Loucy (cell line): ENCODE results near the gene CACNA1C.

ENCODE experiments used
- H2AFZ ChIP-seq: fragments of 200-600 bp; sonication (generic); 2 replicates; pipeline ENCODE4 v1.6.0; 2016; ENCODE audit warnings: antibody characterized with exemption, mild to moderate bottlenecking, low read length, moderate library complexity
- H3F3A ChIP-seq: fragments of 200-600 bp; 2 replicates; pipeline ENCODE4 v1.6.0; 2016; ENCODE audit warnings: antibody characterized with exemption, low read depth, mild to moderate bottlenecking
- H3K27me3 ChIP-seq: fragments of 200-600 bp; sonication (generic); 2 replicates; pipeline ENCODE4 v1.6.1; 2014; ENCODE audit warnings: low read length, mild to moderate bottlenecking; ENCODE audit not compliant: insufficient read depth, poor library complexity, severe bottlenecking
- H3K36me3 ChIP-seq: fragments of 200-600 bp; sonication (generic); 2 replicates; pipeline ENCODE4 v1.6.1; 2016; ENCODE audit warnings: low read length; ENCODE audit not compliant: insufficient read depth
- H3K4me1 ChIP-seq: fragments of 200-600 bp; sonication (generic); 2 replicates; pipeline ENCODE4 v1.5.1; 2014; ENCODE audit warnings: low read length, mild to moderate bottlenecking; ENCODE audit not compliant: insufficient read depth, poor library complexity, severe bottlenecking
- H3K4me2 ChIP-seq: fragments of 200-600 bp; sonication (generic); 2 replicates; pipeline ENCODE4 v1.6.0; 2014; ENCODE audit warnings: antibody characterized with exemption, low read length, low read depth, mild to moderate bottlenecking; ENCODE audit not compliant: poor library complexity, severe bottlenecking
- H3K4me3 ChIP-seq: fragments of 200-600 bp; sonication (generic); 2 replicates; pipeline ENCODE4 v1.5.1; 2014; ENCODE audit warnings: low read length, mild to moderate bottlenecking, mixed read lengths; ENCODE audit not compliant: poor library complexity, severe bottlenecking
- H3K79me2 ChIP-seq: fragments of 200-600 bp; sonication (generic); 2 replicates; pipeline ENCODE4 v1.6.1; 2014; ENCODE audit warnings: low read length; ENCODE audit not compliant: insufficient read depth
- H3K9ac ChIP-seq: fragments of 200-600 bp; sonication (generic); 2 replicates; pipeline ENCODE4 v1.6.0; 2014; ENCODE audit warnings: mild to moderate bottlenecking, low read depth, low read length, moderate library complexity; ENCODE audit not compliant: poor library complexity, severe bottlenecking
- H3K9me2 ChIP-seq: fragments of 200-600 bp; sonication (generic); replicated peaks from 2 replicates; pipeline ENCODE4 v1.6.1; 2016; ENCODE audit warnings: low read depth, low read length, mixed read lengths
- H3K9me3 ChIP-seq: fragments of 200-600 bp; sonication (generic); 2 replicates; pipeline ENCODE4 v1.6.1; 2014; ENCODE audit warnings: mild to moderate bottlenecking, antibody characterized with exemption, low read length, low read depth; ENCODE audit not compliant: insufficient read depth
- H4K20me1 ChIP-seq: fragments of 200-600 bp; sonication (generic); 2 replicates; pipeline ENCODE4 v1.6.0; 2014; ENCODE audit warnings: antibody characterized with exemption, low read length, mild to moderate bottlenecking; ENCODE audit not compliant: insufficient read depth, poor library complexity, severe bottlenecking
- CTCF ChIP-seq: fragments of 200-600 bp; sonication (generic); conservative IDR thresholded peaks from 2 replicates; pipeline ENCODE4 v1.5.1; 2014; ENCODE audit warnings: mild to moderate bottlenecking, antibody characterized with exemption, low read length
- EZH2phosphoT487 ChIP-seq: fragments of 200-600 bp; IDR thresholded peaks from 2 replicates; pipeline ENCODE4 v1.6.1; 2018; ENCODE audit warnings: antibody characterized with exemption, mild to moderate bottlenecking, moderate library complexity, borderline replicate concordance

The CACNA1C gene

GRCh38 chr12:2457933-2458414, 405.2 kb downstream of the CACNA1C start:
- H3K27me3 ChIP-seq: no peaks in the 10 kb centered on the region
- no peak overlapping the region for H3K4me3 ChIP-seq
- H2AFZ ChIP-seq: no peak overlapping the region
- H4K20me1 ChIP-seq: no peaks in the 10 kb centered on the region
- no peaks in the 10 kb centered on the region for H3F3A ChIP-seq
- no peak overlapping the region for H3K4me2 ChIP-seq
- TF ChIP-seq CTCF (no peak), EZH2phosphoT487 (no peak)
- H3K9ac ChIP-seq: no peak overlapping the region
- no peaks in the 10 kb centered on the region for H3K9me2 ChIP-seq
- H3K79me2 ChIP-seq: no peaks in the 10 kb centered on the region
- H3K4me1 ChIP-seq: peaks cover 11% of the 10 kb centered on the region
- no peaks in the 10 kb centered on the region for H3K36me3 ChIP-seq
- H3K9me3 ChIP-seq: no peaks in the 10 kb centered on the region

DNA sequence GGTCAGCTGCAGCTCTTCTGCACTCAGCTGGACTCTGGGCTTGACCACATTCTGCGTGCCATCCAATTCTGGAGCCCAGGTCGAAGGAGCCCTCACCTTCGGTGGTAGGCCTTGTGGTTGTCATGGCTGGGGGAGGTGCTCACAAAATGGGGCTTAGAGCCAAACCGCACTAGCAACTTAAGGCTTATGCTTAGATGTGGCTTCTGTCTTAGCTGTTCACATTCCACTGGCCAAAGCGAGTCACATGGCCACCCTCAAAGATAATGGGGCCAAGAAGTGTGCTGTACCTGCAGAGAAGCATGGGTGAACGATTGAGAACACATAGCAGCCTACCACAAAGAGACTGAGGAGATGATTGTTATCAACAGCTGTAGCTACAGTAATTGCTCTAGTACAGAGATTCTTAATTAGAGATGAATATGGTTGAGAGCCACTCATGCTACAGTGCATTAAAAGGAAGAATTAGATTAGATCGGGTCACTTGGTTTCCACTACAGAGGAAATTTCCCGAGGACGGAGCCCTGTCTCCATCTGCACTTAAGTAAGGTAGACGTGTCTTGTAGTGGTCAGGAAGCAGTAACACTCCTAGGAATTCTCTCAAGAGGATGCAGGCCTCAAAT, 407.4 kb downstream of the CACNA1C start:
- Histone ChIP-seq H3K27me3 (no peaks in the 10 kb centered on the region), H2AFZ (no peak overlapping the region), H3K4me2 (peak overlapping the region; percentile 17), H3K79me2 (no peaks in the 10 kb centered on the region), H3K4me3 (no peak overlapping the region), H3K9ac (no peak overlapping the region), H3K9me2 (no peaks in the 10 kb centered on the region), H3F3A (no peaks in the 10 kb centered on the region), H3K9me3 (no peaks in the 10 kb centered on the region), H3K4me1 (peaks cover 3% of the 10 kb centered on the region), H3K36me3 (no peaks in the 10 kb centered on the region), H4K20me1 (no peaks in the 10 kb centered on the region)
- TF ChIP-seq CTCF (no peak), EZH2phosphoT487 (no peak)

- no peak overlapping the region for H3K4me3 ChIP-seq
- H4K20me1 ChIP-seq: no peaks in the 10 kb centered on the region
- H3K4me2 ChIP-seq: no peak overlapping the region
- TF ChIP-seq CTCF: no peak
- TF ChIP-seq EZH2phosphoT487: no peak
- H3K9me2 ChIP-seq: no peaks in the 10 kb centered on the region
- H3K9me3 ChIP-seq: no peaks in the 10 kb centered on the region
- H2AFZ ChIP-seq: no peak overlapping the region
- peaks cover 3% of the 10 kb centered on the region for H3K4me1 ChIP-seq
- no peaks in the 10 kb centered on the region for H3K79me2 ChIP-seq
- no peaks in the 10 kb centered on the region for H3K36me3 ChIP-seq
- no peaks in the 10 kb centered on the region for H3F3A ChIP-seq
- H3K9ac ChIP-seq: no peak overlapping the region
- no peaks in the 10 kb centered on the region for H3K27me3 ChIP-seq
Observed at GRCh38 chr12:2461046-2461445, 408.3 kb downstream of the CACNA1C start.
